HS-5 (cell line): Measurements from ENCODE around the gene ERVFRD-1.

Experiments
- DNase-seq: peaks from one replicate; pipeline ENCODE4 v3.0.0-alpha.2; 2012; ENCODE audit warnings: low read depth

Gene ERVFRD-1

GRCh38 chr6:11110921-11111768, at the start of gene ERVFRD-1:
ERVFRD-1 (minus strand) TSS chr6:11111725; CDS start chr6:11105310, 6,415 bp downstream.
- no peak for DNase-seq

- DNase-seq = no peak
Measured at GRCh38 chr6:11160199-11160598, 48.7 kb upstream of the ERVFRD-1 start.

GRCh38 chr6:11155589-11155988, 44.1 kb upstream of the ERVFRD-1 start:
- no peak for DNase-seq

GRCh38 chr6:11153447-11153846, 41.9 kb upstream of the ERVFRD-1 start:
- DNase-seq = no peak

- DNase-seq = no peak
Measured at GRCh38 chr6:11152581-11152980, 41.1 kb upstream of the ERVFRD-1 start.

- DNase-seq = no peak
Measured at GRCh38 chr6:11151488-11151887, 40.0 kb upstream of the ERVFRD-1 start.

- no peak for DNase-seq
Measured at GRCh38 chr6:11149551-11149950, 38.0 kb upstream of the ERVFRD-1 start.

- DNase-seq = no peak
Measured at GRCh38 chr6:11146117-11146826, 34.7 kb upstream of the ERVFRD-1 start.

- no peak for DNase-seq
Measured at GRCh38 chr6:11144393-11144851, 32.9 kb upstream of the ERVFRD-1 start.

- peak; percentile 87 for DNase-seq
Measured at GRCh38 chr6:11143394-11144371, 32.2 kb upstream of the ERVFRD-1 start.

- DNase-seq = no peak
Measured at GRCh38 chr6:11142296-11143027, 30.9 kb upstream of the ERVFRD-1 start.

GRCh38 chr6:11141295-11141694, 29.8 kb upstream of the ERVFRD-1 start:
- DNase-seq = no peak

GRCh38 chr6:11140056-11140455, 28.5 kb upstream of the ERVFRD-1 start:
- no peak for DNase-seq

GRCh38 chr6:11139051-11139960, 27.8 kb upstream of the ERVFRD-1 start:
- DNase-seq = no peak

- DNase-seq = no peak
Measured at GRCh38 chr6:11136809-11137208, 25.3 kb upstream of the ERVFRD-1 start.

GRCh38 chr6:11133281-11133680, 21.8 kb upstream of the ERVFRD-1 start:
- DNase-seq = no peak

- no peak for DNase-seq
Measured at GRCh38 chr6:11132194-11132888, 20.8 kb upstream of the ERVFRD-1 start.

GRCh38 chr6:11130605-11131004, 19.1 kb upstream of the ERVFRD-1 start:
- DNase-seq = no peak

- no peak for DNase-seq
Measured at GRCh38 chr6:11129908-11130565, 18.5 kb upstream of the ERVFRD-1 start.
